Muscle layer of colon (tissue), 2 donors: ENCODE measurements around the gene BUD13.

ENCODE experiments used
- H3K27ac ChIP-seq: one replicate; pipeline ENCODE4 v1.7.0; 2013; ENCODE audit warnings: low read depth, mild to moderate bottlenecking, low read length, moderate library complexity
- H3K27me3 ChIP-seq, 2 donors: one replicate each; pipeline ENCODE4 v1.7.0; 2013; ENCODE audit warnings: low read length in 2 of 2, mild to moderate bottlenecking in 2 of 2; ENCODE audit not compliant: insufficient read depth in 2 of 2, control insufficient read depth in 1 of 2
- H3K36me3 ChIP-seq: one replicate; pipeline ENCODE4 v1.7.0; 2013; ENCODE audit warnings: mild to moderate bottlenecking, low read length; ENCODE audit not compliant: insufficient read depth
- H3K4me1 ChIP-seq: one replicate; pipeline ENCODE4 v1.7.0; 2013; ENCODE audit warnings: mild to moderate bottlenecking, low read length; ENCODE audit not compliant: insufficient read depth
- H3K4me3 ChIP-seq, 2 donors: one replicate each; pipeline ENCODE4 v1.7.0; 2013; ENCODE audit warnings: low read length in 2 of 2, low read depth in 1 of 2, mild to moderate bottlenecking in 1 of 2, moderate library complexity in 1 of 2
- H3K9ac ChIP-seq: one replicate; pipeline ENCODE4 v1.7.0; 2013; ENCODE audit warnings: low read length
- H3K9me3 ChIP-seq: one replicate; pipeline ENCODE4 v1.7.0; 2013; ENCODE audit warnings: mild to moderate bottlenecking, low read length
- donor health status: abdominal sarcoma.
- donor health status: Adenocarcinoma of cecum.

The BUD13 gene

GRCh38 chr11:116725434-116726221, 47.2 kb downstream of the BUD13 start:
- Histone ChIP-seq H3K4me3 (no peak overlapping the region), H3K36me3 (no peaks in the 10 kb centered on the region), H3K9ac (no peak overlapping the region), H3K27ac (no peak overlapping the region), H3K9me3 (no peaks in the 10 kb centered on the region), H3K27me3 (peaks cover 0 to 13% of the 10 kb centered on the region in 2 donors), H3K4me1 (no peaks in the 10 kb centered on the region)

- H3K36me3 ChIP-seq = no peaks in the 10 kb centered on the region
Measured at GRCh38 chr11:116724813-116725212, 48.0 kb downstream of the BUD13 start.

GRCh38 chr11:116723511-116723910, 49.3 kb downstream of the BUD13 start:
- Histone ChIP-seq H3K27me3 (peaks cover 0 to 3% of the 10 kb centered on the region in 2 donors), H3K9me3 (no peaks in the 10 kb centered on the region), H3K36me3 (no peaks in the 10 kb centered on the region), H3K27ac (no peak overlapping the region), H3K4me3 (no peak overlapping the region), H3K9ac (no peak overlapping the region), H3K4me1 (no peaks in the 10 kb centered on the region)

More at GRCh38 chr11:116724813-116725212, 48.0 kb downstream of the BUD13 start:
- Histone ChIP-seq H3K4me1 (no peaks in the 10 kb centered on the region), H3K27ac (no peak overlapping the region), H3K27me3 (peaks cover 0 to 7% of the 10 kb centered on the region in 2 donors), H3K9ac (no peak overlapping the region), H3K9me3 (no peaks in the 10 kb centered on the region), H3K4me3 (no peak overlapping the region)

- no peaks in the 10 kb centered on the region for H3K36me3 ChIP-seq
- no peak overlapping the region for H3K4me3 ChIP-seq
- no peak overlapping the region for H3K9ac ChIP-seq
- no peaks in the 10 kb centered on the region for H3K9me3 ChIP-seq
- no peak overlapping the region for H3K27ac ChIP-seq
- H3K27me3 ChIP-seq = no peaks in the 10 kb centered on the region
- H3K4me1 ChIP-seq = no peaks in the 10 kb centered on the region
Measured at GRCh38 chr11:116721988-116722387, 50.8 kb downstream of the BUD13 start.

GRCh38 chr11:116720895-116721294, 51.9 kb downstream of the BUD13 start:
- Histone ChIP-seq H3K4me1 (no peaks in the 10 kb centered on the region), H3K27ac (no peak overlapping the region), H3K9me3 (no peaks in the 10 kb centered on the region), H3K36me3 (no peaks in the 10 kb centered on the region), H3K9ac (no peak overlapping the region), H3K4me3 (no peak overlapping the region), H3K27me3 (no peaks in the 10 kb centered on the region)

- Histone ChIP-seq H3K27me3 (no peaks in the 10 kb centered on the region), H3K36me3 (no peaks in the 10 kb centered on the region), H3K9me3 (no peaks in the 10 kb centered on the region), H3K9ac (no peak overlapping the region), H3K4me1 (no peaks in the 10 kb centered on the region), H3K4me3 (no peak overlapping the region), H3K27ac (no peak overlapping the region)
Measured at GRCh38 chr11:116718955-116719501, 53.8 kb downstream of the BUD13 start.

- no peak overlapping the region for H3K27ac ChIP-seq
- no peaks in the 10 kb centered on the region for H3K27me3 ChIP-seq
Measured at GRCh38 chr11:116716621-116717020, 56.2 kb downstream of the BUD13 start.

GRCh38 chr11:116715383-116715782, 57.4 kb downstream of the BUD13 start:
- Histone ChIP-seq H3K36me3 (no peaks in the 10 kb centered on the region), H3K27me3 (no peaks in the 10 kb centered on the region), H3K4me1 (no peaks in the 10 kb centered on the region), H3K27ac (no peak overlapping the region), H3K4me3 (no peak overlapping the region), H3K9ac (no peak overlapping the region), H3K9me3 (no peaks in the 10 kb centered on the region)

More at GRCh38 chr11:116716621-116717020, 56.2 kb downstream of the BUD13 start:
- Histone ChIP-seq H3K36me3 (no peaks in the 10 kb centered on the region), H3K9ac (no peak overlapping the region), H3K9me3 (no peaks in the 10 kb centered on the region), H3K4me3 (no peak overlapping the region), H3K4me1 (no peaks in the 10 kb centered on the region)

- no peaks in the 10 kb centered on the region for H3K27me3 ChIP-seq
- H3K9me3 ChIP-seq = no peaks in the 10 kb centered on the region
- no peaks in the 10 kb centered on the region for H3K36me3 ChIP-seq
- H3K27ac ChIP-seq = no peak overlapping the region
- H3K9ac ChIP-seq = no peak overlapping the region
- no peaks in the 10 kb centered on the region for H3K4me1 ChIP-seq
- no peak overlapping the region for H3K4me3 ChIP-seq
Measured at GRCh38 chr11:116714902-116715301, 57.9 kb downstream of the BUD13 start.

- Histone ChIP-seq H3K4me3 (no peak overlapping the region), H3K9ac (no peak overlapping the region), H3K4me1 (no peaks in the 10 kb centered on the region), H3K27me3 (peaks cover 0 to 5% of the 10 kb centered on the region in 2 donors), H3K9me3 (no peaks in the 10 kb centered on the region), H3K27ac (no peak overlapping the region), H3K36me3 (no peaks in the 10 kb centered on the region)
Measured at GRCh38 chr11:116712428-116712827, 60.4 kb downstream of the BUD13 start.

- H3K9ac ChIP-seq = no peak overlapping the region
- H3K9me3 ChIP-seq = no peaks in the 10 kb centered on the region
- H3K4me1 ChIP-seq = no peaks in the 10 kb centered on the region
- H3K36me3 ChIP-seq = no peaks in the 10 kb centered on the region
- H3K27ac ChIP-seq = no peak overlapping the region
- peaks cover 0 to 6% of the 10 kb centered on the region in 2 donors for H3K27me3 ChIP-seq
- H3K4me3 ChIP-seq = no peak overlapping the region
Measured at GRCh38 chr11:116710762-116711161, 62.0 kb downstream of the BUD13 start.
